ENCODE results near the gene TRABD.

DNA sequence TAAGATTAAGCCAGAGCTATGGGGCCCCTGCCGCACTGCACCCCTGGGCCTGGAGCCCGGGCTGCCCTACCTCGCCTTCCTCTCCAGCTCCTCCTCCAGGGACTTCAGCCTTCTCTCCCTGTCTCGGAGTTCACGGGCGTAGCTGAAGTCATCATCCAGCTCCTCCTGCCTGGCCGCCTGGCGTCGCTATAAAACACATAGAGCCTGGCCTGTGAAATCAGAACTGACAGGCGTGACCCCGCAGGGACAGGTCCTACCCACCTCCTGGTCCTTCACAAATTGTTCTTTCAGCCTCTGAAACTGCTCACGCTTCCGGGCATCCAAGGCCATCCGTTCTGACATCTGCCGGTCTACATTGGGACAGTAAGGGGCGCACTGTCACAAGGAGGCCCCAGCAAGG lies 38.4 kb downstream of the TRABD start:
- TF ChIP-seq CTCF (conservative IDR thresholded peaks at IDR 0.05) (no peak), ZFX (IDR thresholded peaks at IDR 0.05) (no peak)

Data from C4-2B (cell line).